Measurements from ENCODE around the gene PLEKHA4. TPM values are rescaled to one million over a fixed set of nuclear protein-coding genes. Genes with fewer than 3 reads are reported as not detected.

PLEKHA4 gene
- polyA plus RNA-seq, 1 experiment, result 7.1 TPM

DNA sequence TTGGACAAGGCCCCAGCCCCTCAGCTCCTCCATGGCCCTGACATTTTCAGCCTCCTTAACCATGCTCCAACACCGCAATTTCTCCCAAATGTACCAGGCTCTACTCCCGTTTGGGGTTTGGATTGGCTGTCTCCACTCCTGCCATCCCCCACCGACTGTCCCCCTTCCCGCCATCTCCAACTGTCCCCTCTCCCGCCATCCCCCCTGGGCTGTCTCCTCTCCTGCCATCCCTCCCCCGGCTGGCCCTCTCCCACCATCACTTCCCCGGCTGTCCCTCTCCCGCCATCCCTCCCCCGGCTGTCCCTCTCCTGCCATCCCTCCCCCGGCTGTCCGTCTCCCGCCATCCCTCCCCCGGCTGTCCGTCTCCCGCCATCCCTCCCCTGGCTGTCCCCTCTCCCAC lies 63.0 kb downstream of the PLEKHA4 start:
- Histone ChIP-seq H3K9me3 (ENCODE audit: control insufficient read depth, insufficient read depth, low read length) (no peaks in the 10 kb centered on the region), H3K27me3 (ENCODE audit: control insufficient read depth, insufficient read depth, low read length) (no peaks in the 10 kb centered on the region), H3K27ac (ENCODE audit: low read depth, low read length) (no peak overlapping the region), H3K4me3 (ENCODE audit: low read depth, low read length) (no peak overlapping the region)
- no peak for DNase-seq (ENCODE audit: low read depth, low spot score)
- TF ChIP-seq, protein P1, sequence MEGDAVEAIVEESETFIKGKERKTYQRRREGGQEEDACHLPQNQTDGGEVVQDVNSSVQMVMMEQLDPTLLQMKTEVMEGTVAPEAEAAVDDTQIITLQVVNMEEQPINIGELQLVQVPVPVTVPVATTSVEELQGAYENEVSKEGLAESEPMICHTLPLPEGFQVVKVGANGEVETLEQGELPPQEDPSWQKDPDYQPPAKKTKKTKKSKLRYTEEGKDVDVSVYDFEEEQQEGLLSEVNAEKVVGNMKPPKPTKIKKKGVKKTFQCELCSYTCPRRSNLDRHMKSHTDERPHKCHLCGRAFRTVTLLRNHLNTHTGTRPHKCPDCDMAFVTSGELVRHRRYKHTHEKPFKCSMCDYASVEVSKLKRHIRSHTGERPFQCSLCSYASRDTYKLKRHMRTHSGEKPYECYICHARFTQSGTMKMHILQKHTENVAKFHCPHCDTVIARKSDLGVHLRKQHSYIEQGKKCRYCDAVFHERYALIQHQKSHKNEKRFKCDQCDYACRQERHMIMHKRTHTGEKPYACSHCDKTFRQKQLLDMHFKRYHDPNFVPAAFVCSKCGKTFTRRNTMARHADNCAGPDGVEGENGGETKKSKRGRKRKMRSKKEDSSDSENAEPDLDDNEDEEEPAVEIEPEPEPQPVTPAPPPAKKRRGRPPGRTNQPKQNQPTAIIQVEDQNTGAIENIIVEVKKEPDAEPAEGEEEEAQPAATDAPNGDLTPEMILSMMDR (IDR thresholded peaks at IDR 0.05; ENCODE audit: low read depth, low read length), result no peak
- POLR2A ChIA-PET, result interaction anchor here (0.5 kb wide), 1 partner anchor 17 kb away, joined by 3 read pairs; no protein-coding TSS in a partner anchor
- CTCF ChIA-PET, result interaction anchor here (1.3 to 2.2 kb wide), 2 partner anchors 10 to 37 kb away, joined by 4 to 10 read pairs; no protein-coding TSS in a partner anchor

DNA sequence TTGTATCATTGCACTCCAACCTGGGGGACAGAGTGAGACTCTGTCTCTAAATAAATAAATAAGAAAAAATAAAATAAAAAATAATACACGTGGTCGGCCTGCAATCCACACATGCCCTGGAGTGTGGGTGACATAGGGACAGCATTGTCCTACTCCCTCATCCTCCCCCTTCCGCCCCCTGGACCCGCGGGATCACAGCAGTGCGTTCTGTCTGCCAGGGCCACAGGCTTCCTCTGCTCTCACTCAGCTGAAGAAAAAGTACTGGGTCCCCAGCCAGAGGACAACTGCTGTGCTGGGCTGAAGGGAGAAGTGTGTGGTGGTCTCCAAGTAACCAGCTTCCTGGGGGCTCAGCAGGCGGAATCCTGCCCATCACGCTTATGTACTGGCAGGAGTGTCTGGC lies 63.9 kb downstream of the PLEKHA4 start:
- Histone ChIP-seq H3K27me3 (ENCODE audit: control insufficient read depth, insufficient read depth, low read length) (no peaks in the 10 kb centered on the region), H3K27ac (ENCODE audit: low read depth, low read length) (no peak overlapping the region), H3K4me3 (ENCODE audit: low read depth, low read length) (no peak overlapping the region), H3K9me3 (ENCODE audit: control insufficient read depth, insufficient read depth, low read length) (no peaks in the 10 kb centered on the region; the same call in 1 of the 2 replicates)
- DNase-seq (ENCODE audit: low read depth, low spot score), result no peak
- TF ChIP-seq, protein P1 (IDR thresholded peaks at IDR 0.05; ENCODE audit: low read depth, low read length), result no peak
- ChIA-PET CTCF (interaction anchor here (1.3 kb wide), 1 partner anchor 9 kb away, joined by 4 read pairs; no protein-coding TSS in a partner anchor), POLR2A (no interaction called here)

DNA sequence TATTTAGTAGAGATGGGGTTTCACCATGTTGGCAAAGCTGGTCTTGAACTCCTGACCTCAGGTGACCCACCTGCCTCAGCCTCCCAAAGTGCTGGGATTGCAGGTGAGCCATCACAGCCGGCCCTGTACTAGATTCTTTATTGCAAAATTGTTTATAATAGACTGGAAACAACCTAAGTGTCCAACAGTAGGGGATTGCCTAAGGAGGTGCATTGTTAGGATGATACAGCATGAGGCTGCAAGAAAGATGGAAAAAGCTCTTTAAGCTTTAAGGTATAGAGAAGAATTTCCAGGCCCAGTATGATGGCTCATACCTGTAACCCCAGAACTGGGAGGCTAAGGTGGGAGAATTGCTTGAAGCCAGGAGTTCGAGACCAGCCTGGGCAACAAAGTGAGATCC lies 65.8 kb downstream of the PLEKHA4 start:
- H3K27ac ChIP-seq (ENCODE audit: low read depth, low read length), result no peak overlapping the region
- ChIA-PET CTCF (interaction anchor here (0.9 to 2.2 kb wide), 4 partner anchors 40 to 197 kb away, joined by 3 to 7 read pairs (median 4); partner anchors contain the start of genes GYS1 and RUVBL2), POLR2A (no interaction called here)
- DNase-seq (ENCODE audit: low read depth, low spot score), result no peak
- no peaks in the 10 kb centered on the region for H3K27me3 ChIP-seq (ENCODE audit: control insufficient read depth, insufficient read depth, low read length)
- no peak overlapping the region for H3K4me3 ChIP-seq (ENCODE audit: low read depth, low read length)
- no peaks in the 10 kb centered on the region; the same call in 1 of the 2 replicates for H3K9me3 ChIP-seq (ENCODE audit: control insufficient read depth, insufficient read depth, low read length)
- TF ChIP-seq, protein P1 (IDR thresholded peaks at IDR 0.05; ENCODE audit: low read depth, low read length), result no peak

DNA sequence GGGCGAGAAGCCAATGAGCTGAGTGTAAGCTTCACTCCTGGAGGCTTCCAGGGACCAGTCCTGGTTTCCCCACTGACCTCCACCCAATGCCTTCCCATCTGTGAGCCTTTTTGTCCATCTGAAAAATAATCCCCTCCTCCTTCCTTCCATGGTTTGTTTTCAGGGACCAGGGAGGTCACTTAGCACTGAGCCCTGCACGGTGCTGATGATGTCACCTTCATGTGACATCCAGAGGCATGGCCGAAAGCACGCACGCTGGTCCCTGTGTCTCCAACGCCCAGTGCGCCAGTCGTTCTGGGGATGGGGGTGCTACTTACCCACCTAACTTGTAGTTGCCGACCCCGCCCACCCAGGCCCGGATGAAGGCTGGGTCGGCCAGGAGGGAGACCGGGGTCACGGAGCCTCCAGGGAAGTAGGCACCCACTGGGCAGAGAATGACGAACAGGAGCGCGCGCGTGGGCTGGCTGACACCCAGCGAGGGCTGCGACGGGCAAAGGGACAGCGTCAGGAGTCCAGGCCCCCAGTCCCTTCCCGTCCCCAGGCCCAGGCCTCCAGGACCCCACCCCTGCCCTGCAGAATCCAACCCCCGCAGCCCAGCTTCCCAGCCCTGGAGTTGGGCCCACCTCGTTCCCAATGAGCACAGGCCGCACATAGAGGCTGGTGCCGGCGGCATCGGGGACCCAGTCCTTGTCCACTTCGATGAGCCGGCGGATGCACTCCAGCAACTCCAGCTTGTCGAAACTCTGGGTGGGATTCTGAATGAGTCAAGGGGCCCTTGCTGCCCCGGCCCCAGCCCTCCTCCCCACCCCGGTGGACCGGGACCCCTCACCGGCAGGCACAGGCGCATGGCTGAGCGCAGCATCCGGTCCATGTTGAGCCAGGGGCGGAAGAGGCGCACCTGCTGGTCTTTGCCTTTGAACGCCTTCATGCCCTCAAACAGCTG lies 68.8 kb downstream of the PLEKHA4 start:
- POLR2A ChIA-PET, result interaction anchor here (1.5 kb wide), 1 partner anchor 13 kb away, joined by 7 read pairs; no protein-coding TSS in a partner anchor
- H3K9me3 ChIP-seq (ENCODE audit: control insufficient read depth, insufficient read depth, low read length), result no peaks in the 10 kb centered on the region; the same call in 1 of the 2 replicates
- H3K27me3 ChIP-seq (ENCODE audit: control insufficient read depth, insufficient read depth, low read length), result no peaks in the 10 kb centered on the region
- H3K4me3 ChIP-seq (ENCODE audit: low read depth, low read length), result no peak overlapping the region
- TF ChIP-seq, protein P1 (IDR thresholded peaks at IDR 0.05; ENCODE audit: low read depth, low read length), result no peak
- CTCF ChIA-PET, result interaction anchor here (1.4 kb wide), 1 partner anchor 43 kb away, joined by 5 read pairs; no protein-coding TSS in a partner anchor
- DNase-seq (ENCODE audit: low read depth, low spot score), result no peak
- H3K27ac ChIP-seq (ENCODE audit: low read depth, low read length), result no peak overlapping the region
